Measurements from ENCODE around the gene MTA3.

Gene MTA3

GRCh38 chr2:42792087-42792582 is 223.7 kb downstream of the MTA3 start:
- no peak for TF ChIP-seq CTCF (IDR thresholded peaks at IDR 0.05)

- TF ChIP-seq CTCF (IDR thresholded peaks at IDR 0.05), result no peak
Observed at GRCh38 chr2:42792583-42793333, 224.3 kb downstream of the MTA3 start, which contains the start of gene HAAO. HAAO (minus strand) TSS chr2:42792583; CDS start chr2:42792536, 47 bp downstream.

GRCh38 chr2:42793334-42794270 is 225.2 kb downstream of the MTA3 start:
- TF ChIP-seq CTCF (IDR thresholded peaks at IDR 0.05), result no peak

GRCh38 chr2:42794271-42795046 is 226.0 kb downstream of the MTA3 start:
- no peak for TF ChIP-seq CTCF (IDR thresholded peaks at IDR 0.05)

- TF ChIP-seq CTCF (IDR thresholded peaks at IDR 0.05), result no peak
Observed at GRCh38 chr2:42795275-42795674, 226.8 kb downstream of the MTA3 start.

- no peak for TF ChIP-seq CTCF (IDR thresholded peaks at IDR 0.05)
Observed at GRCh38 chr2:42795841-42796301, 227.4 kb downstream of the MTA3 start.
